ENCODE data around the gene DDX20. TPM values are rescaled to one million over a fixed set of nuclear protein-coding genes. Genes with fewer than 3 reads are reported as not detected.
A peak's percentile ranks its signal among the peaks of the same experiment; 100 is the strongest.

DDX20 gene
- total RNA-seq, 3 donors from 2014 or later, result 7.7 to 12.4 (median 8.6) TPM

DNA sequence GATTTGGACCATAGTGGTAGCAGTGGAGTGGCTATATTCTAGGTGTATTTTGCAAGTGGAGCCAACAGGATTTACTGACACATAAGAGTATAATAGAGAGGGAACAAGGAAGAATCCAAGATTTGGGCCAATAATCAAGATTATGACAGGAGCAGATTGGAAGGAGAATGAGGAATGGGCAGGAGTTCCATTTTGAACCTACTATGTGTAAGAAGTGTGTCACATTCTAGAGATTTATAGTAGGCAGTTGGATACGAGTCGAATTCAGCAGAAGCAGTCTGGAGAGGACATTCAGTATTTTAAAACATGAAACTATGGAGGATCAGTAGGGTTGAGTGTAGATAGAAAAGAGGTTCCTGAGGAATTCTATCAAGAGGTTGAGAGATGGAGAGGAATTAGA is 38.3 kb upstream of the DDX20 start:
- DNase-seq, result no peak
- Histone ChIP-seq H3K4me3 (no peak overlapping the region), H3K9me3 (no peaks in the 10 kb centered on the region), H3K36me3 (ENCODE audit: low read depth) (no peaks in the 10 kb centered on the region), H3K4me1 (ENCODE audit: low read depth) (peaks cover 2% of the 10 kb centered on the region)
- TF ChIP-seq, protein P1, sequence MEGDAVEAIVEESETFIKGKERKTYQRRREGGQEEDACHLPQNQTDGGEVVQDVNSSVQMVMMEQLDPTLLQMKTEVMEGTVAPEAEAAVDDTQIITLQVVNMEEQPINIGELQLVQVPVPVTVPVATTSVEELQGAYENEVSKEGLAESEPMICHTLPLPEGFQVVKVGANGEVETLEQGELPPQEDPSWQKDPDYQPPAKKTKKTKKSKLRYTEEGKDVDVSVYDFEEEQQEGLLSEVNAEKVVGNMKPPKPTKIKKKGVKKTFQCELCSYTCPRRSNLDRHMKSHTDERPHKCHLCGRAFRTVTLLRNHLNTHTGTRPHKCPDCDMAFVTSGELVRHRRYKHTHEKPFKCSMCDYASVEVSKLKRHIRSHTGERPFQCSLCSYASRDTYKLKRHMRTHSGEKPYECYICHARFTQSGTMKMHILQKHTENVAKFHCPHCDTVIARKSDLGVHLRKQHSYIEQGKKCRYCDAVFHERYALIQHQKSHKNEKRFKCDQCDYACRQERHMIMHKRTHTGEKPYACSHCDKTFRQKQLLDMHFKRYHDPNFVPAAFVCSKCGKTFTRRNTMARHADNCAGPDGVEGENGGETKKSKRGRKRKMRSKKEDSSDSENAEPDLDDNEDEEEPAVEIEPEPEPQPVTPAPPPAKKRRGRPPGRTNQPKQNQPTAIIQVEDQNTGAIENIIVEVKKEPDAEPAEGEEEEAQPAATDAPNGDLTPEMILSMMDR (IDR thresholded peaks at IDR 0.05), result no peak
- intact Hi-C loops (cut with DNase I, micrococcal nuclease), result loop anchor here in 1 of 2 donors (10.0 kb wide), 1 partner anchor 47 kb away; no protein-coding TSS in a partner anchor
- no peak for ATAC-seq

DNA sequence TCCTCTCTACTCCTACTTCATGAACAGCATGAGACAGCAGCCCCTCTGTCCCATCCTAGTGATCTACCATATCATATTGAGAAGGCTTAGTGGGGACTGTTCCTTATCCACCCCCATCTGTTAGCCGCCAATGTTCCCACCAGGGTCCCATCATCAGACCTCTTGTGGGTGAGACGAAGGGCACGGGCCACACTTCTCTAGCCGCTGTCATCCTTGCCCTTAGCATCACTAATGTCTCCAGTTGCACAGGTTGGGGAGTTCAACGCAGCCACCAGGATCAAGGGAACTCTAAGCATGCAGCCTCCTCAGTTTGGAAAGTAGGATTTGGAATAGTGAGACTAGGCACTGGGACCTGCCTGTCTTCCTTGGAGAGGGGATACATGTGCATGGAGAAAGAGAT is 36.6 kb upstream of the DDX20 start:
- ATAC-seq (no peak), DNase-seq (no peak)
- peaks cover 2% of the 10 kb centered on the region for H3K4me1 ChIP-seq (ENCODE audit: low read depth)
- H3K4me3 ChIP-seq, result no peak overlapping the region
- intact Hi-C loops (cut with DNase I, micrococcal nuclease), result loop anchor here in 1 of 2 donors (10.0 kb wide), 1 partner anchor 46 kb away; no protein-coding TSS in a partner anchor
- H3K9me3 ChIP-seq, result no peaks in the 10 kb centered on the region
- no peaks in the 10 kb centered on the region for H3K36me3 ChIP-seq (ENCODE audit: low read depth)
- TF ChIP-seq, protein P1 (IDR thresholded peaks at IDR 0.05), result no peak

DNA sequence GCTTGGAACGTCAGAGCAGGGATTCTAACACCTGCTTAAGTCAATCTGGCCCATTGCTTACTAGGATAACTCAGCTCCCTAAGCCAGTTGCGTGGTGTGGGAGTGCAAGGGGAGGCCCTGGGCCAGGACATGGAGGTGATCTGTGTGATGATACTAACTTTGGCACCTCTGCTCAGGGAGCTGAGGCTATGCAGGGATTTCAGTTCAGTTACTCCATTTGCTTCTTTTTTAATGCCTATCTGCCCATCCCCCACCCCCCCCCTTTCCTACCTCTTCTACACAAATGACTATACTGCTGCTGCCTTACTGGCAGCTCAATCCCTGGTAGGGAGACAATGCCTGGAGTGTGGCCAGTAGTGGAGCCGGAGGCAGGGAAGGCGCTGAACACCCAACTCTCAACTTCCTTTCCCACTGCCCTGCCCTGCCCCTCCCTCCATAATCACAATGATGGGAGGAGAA is 36.0 kb upstream of the DDX20 start:
- no peaks in the 10 kb centered on the region for H3K9me3 ChIP-seq
- peaks cover 2% of the 10 kb centered on the region for H3K4me1 ChIP-seq (ENCODE audit: low read depth)
- DNase-seq (peak in 1 of 3 donors; percentile 51), ATAC-seq (peak; percentile 44)
- intact Hi-C loops (cut with DNase I, micrococcal nuclease), result loop anchor here in 1 of 2 donors (10.0 kb wide), 1 partner anchor 45 kb away; no protein-coding TSS in a partner anchor
- no peaks in the 10 kb centered on the region for H3K36me3 ChIP-seq (ENCODE audit: low read depth)
- TF ChIP-seq, protein P1 (IDR thresholded peaks at IDR 0.05), result no peak
- no peak overlapping the region for H3K4me3 ChIP-seq

DNA sequence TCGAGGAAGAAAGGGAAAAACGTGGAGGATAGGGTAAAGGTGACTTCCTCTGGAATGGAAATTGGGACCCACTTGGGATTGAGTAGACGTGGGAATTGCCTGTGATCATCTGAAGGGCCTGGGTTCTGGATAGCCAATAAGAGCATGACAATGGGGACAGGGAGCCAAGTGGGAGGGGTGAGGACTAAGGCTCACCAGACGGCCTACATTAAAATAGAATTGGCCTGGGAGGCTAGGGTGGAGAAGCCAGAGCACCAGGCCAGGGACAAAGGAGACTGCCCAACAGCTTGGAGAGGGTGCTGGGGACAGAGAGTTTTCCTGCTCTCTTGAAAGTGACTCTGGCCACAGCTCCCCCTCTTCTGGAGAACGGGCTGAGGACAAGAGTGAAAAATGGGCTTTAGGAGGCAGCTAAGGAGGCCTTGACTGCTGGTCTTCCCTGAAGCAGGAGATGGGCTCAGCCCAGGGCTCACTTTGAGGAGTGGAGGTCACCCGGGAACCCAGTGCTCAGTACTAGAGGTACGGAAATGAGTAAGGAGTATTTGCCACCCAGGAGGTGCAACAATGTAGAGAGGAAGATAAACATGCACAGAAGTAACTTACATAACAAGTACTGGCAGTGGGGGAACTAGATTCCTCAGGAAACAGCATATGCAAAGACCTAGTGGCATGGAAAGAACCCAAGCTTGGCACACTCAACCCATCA is 35.3 kb upstream of the DDX20 start:
- TF ChIP-seq, protein P1 (IDR thresholded peaks at IDR 0.05), result no peak
- ATAC-seq, result peak; percentile 11
- H3K4me1 ChIP-seq (ENCODE audit: low read depth), result peaks cover 2% of the 10 kb centered on the region
- H3K9me3 ChIP-seq, result no peaks in the 10 kb centered on the region
- intact Hi-C loops (cut with DNase I, micrococcal nuclease), result no loop called here
- H3K4me3 ChIP-seq, result no peak overlapping the region
- DNase-seq, result no peak
- no peaks in the 10 kb centered on the region for H3K36me3 ChIP-seq (ENCODE audit: low read depth)

DNA sequence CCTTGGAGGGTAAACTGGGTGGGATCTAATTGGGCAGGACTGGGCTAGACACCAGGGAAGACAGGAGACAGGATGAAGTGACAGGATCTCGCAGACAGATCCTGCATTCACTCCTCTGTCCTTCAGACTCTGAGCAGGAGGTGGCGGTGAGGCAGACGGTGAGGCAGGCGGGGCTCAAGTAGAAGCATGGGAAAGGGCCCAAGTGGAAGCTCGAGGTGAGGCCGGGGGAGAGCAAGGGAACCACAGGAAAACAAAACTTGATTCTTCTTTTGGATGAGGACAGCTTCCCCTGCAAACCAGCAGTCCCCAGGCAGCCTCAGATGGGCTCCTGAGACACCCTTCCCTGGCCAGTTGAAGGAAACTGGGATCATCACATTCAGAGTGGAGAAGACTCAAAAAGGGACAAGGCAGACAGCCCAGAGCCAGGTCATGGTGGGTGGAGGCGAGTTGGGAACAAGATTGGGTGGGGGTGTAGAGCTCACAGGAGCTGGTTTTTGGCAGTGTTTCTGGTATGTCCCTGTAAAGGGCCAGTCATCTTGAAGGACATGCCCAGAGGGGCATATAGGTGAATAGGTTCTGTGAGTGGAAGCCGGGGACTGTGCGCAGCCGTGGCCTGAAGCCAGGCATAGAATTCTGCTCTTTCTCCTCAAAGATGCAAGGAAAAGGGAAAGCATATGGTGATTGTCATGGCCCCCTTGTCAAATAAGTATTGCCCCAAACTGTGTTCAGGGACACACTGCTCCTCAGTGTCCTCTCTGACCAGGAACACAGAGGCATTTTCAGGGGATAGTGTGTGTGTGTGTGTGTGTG is 34.5 kb upstream of the DDX20 start:
- Histone ChIP-seq H3K36me3 (ENCODE audit: low read depth) (no peaks in the 10 kb centered on the region), H3K9me3 (no peaks in the 10 kb centered on the region), H3K4me3 (no peak overlapping the region), H3K4me1 (ENCODE audit: low read depth) (peaks cover 2% of the 10 kb centered on the region)
- DNase-seq (no peak), ATAC-seq (no peak)
- TF ChIP-seq, protein P1 (IDR thresholded peaks at IDR 0.05), result no peak
- intact Hi-C loops (cut with DNase I, micrococcal nuclease), result no loop called here
